ENCODE measurements around the gene SLC22A4. TPM values are rescaled to one million over a fixed set of nuclear protein-coding genes. Genes with fewer than 3 reads are reported as not detected.

Gene SLC22A4
- total RNA-seq, 2 experiments from 2014 or later: 0.16 to 0.22 TPM

GRCh38 chr5:132391247-132391646 lies 97.1 kb downstream of the SLC22A4 start:
- ChIA-PET POLR2A (interaction anchor here (0.6 to 6.4 kb wide), 6 partner anchors 65 to 108 kb away, joined by 3 to 94 read pairs (median 4); partner anchors contain the start of gene IRF1), CTCF (interaction anchor here (1.3 kb wide), 1 partner anchor 102 kb away, joined by 3 read pairs; no protein-coding TSS in a partner anchor)
- ATAC-seq (ENCODE audit: poor library complexity) (no peak), DNase-seq (no peak)
- Histone ChIP-seq H3K4me1 (ENCODE audit: insufficient read depth, low read length) (peaks cover 47% of the 10 kb centered on the region), H3K4me3 (ENCODE audit: low read length) (no peak overlapping the region), H3K9me3 (ENCODE audit: control insufficient read depth in 1 of 2, insufficient read depth in 1 of 2, low read length in 2 of 2) (no peaks in the 10 kb centered on the region), H3K27ac (ENCODE audit: low read depth in 1 of 2, low read length in 2 of 2) (no peak overlapping the region), H3K27me3 (ENCODE audit: control insufficient read depth in 1 of 2, insufficient read depth in 2 of 2, low read length in 2 of 2) (no peaks in the 10 kb centered on the region), H3K36me3 (ENCODE audit: insufficient read depth, low read length) (peaks cover 13% of the 10 kb centered on the region)
- peaks cover 23% of the 10 kb centered on the region for H3K36me3 Mint-ChIP-seq (ENCODE audit: low read depth)
- H3K4me3 Mint-ChIP-seq: no peak overlapping the region
- no peak overlapping the region for H3K27ac Mint-ChIP-seq
- TF ChIP-seq CTCF (IDR thresholded peaks at IDR 0.05): no peak
- H3K27me3 Mint-ChIP-seq: no peaks in the 10 kb centered on the region
- no peaks in the 10 kb centered on the region for H3K9me3 Mint-ChIP-seq
- H3K4me1 Mint-ChIP-seq (ENCODE audit: low read depth): peaks cover 53% of the 10 kb centered on the region
- intact Hi-C loops (cut with DNase I, micrococcal nuclease): no loop called here

- Histone ChIP-seq H3K27me3 (ENCODE audit: control insufficient read depth in 1 of 2, insufficient read depth in 2 of 2, low read length in 2 of 2) (no peaks in the 10 kb centered on the region), H3K27ac (ENCODE audit: low read depth in 1 of 2, low read length in 2 of 2) (no peak overlapping the region), H3K9me3 (ENCODE audit: control insufficient read depth in 1 of 2, insufficient read depth in 1 of 2, low read length in 2 of 2) (no peaks in the 10 kb centered on the region), H3K4me3 (ENCODE audit: low read length) (no peak overlapping the region), H3K4me1 (ENCODE audit: insufficient read depth, low read length) (peaks cover 47% of the 10 kb centered on the region), H3K36me3 (ENCODE audit: insufficient read depth, low read length) (peaks cover 13% of the 10 kb centered on the region)
- no peaks in the 10 kb centered on the region for H3K9me3 Mint-ChIP-seq
- CTCF ChIA-PET: interaction anchor here (1.3 kb wide), 1 partner anchor 101 kb away, joined by 3 read pairs; no protein-coding TSS in a partner anchor
- DNase-seq (no peak), ATAC-seq (ENCODE audit: poor library complexity) (no peak)
- H3K27ac Mint-ChIP-seq: no peak overlapping the region
- no peak for TF ChIP-seq CTCF (IDR thresholded peaks at IDR 0.05)
- peaks cover 53% of the 10 kb centered on the region for H3K4me1 Mint-ChIP-seq (ENCODE audit: low read depth)
- POLR2A ChIA-PET: interaction anchor here (0.7 to 6.4 kb wide), 6 partner anchors 20 to 107 kb away, joined by 3 to 94 read pairs (median 3); partner anchors contain the start of gene IRF1
- intact Hi-C loops (cut with DNase I, micrococcal nuclease): no loop called here
- no peak overlapping the region for H3K4me3 Mint-ChIP-seq
- peaks cover 23% of the 10 kb centered on the region for H3K36me3 Mint-ChIP-seq (ENCODE audit: low read depth)
- no peaks in the 10 kb centered on the region for H3K27me3 Mint-ChIP-seq
Observed at GRCh38 chr5:132391870-132392269, 97.7 kb downstream of the SLC22A4 start.

DNA sequence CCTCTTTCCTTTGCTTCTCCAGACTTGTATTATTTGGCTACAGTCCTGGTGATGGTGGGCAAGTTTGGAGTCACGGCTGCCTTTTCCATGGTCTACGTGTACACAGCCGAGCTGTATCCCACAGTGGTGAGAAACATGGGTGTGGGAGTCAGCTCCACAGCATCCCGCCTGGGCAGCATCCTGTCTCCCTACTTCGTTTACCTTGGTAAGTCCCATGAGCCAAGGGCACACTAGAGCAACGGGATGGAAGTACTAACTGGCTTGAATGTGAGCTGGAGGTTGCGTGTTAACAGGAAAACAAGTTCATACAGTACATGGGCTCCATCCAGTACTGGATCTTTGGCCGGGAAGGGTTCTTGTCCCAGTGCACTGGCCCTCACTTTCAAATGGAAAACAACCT lies 98.2 kb downstream of the SLC22A4 start:
- Mint-ChIP-seq H3K36me3 (ENCODE audit: low read depth) (peaks cover 23% of the 10 kb centered on the region), H3K27me3 (no peaks in the 10 kb centered on the region), H3K9me3 (no peaks in the 10 kb centered on the region), H3K4me3 (no peak overlapping the region), H3K4me1 (ENCODE audit: low read depth) (peaks cover 53% of the 10 kb centered on the region), H3K27ac (no peak overlapping the region)
- no peak overlapping the region for H3K4me3 ChIP-seq (ENCODE audit: low read length)
- H3K27ac ChIP-seq (ENCODE audit: low read depth in 1 of 2, low read length in 2 of 2): no peak overlapping the region
- TF ChIP-seq CTCF (IDR thresholded peaks at IDR 0.05): no peak
- ATAC-seq (ENCODE audit: poor library complexity) (no peak), DNase-seq (no peak)
- intact Hi-C loops (cut with DNase I, micrococcal nuclease): no loop called here
- H3K27me3 ChIP-seq (ENCODE audit: control insufficient read depth in 1 of 2, insufficient read depth in 2 of 2, low read length in 2 of 2): no peaks in the 10 kb centered on the region
- H3K4me1 ChIP-seq (ENCODE audit: insufficient read depth, low read length): peaks cover 50% of the 10 kb centered on the region
- POLR2A ChIA-PET: interaction anchor here (0.7 to 1.5 kb wide), 3 partner anchors 19 to 104 kb away, joined by 3 read pairs; no protein-coding TSS in a partner anchor
- CTCF ChIA-PET: no interaction called here
- no peaks in the 10 kb centered on the region for H3K9me3 ChIP-seq (ENCODE audit: control insufficient read depth in 1 of 2, insufficient read depth in 1 of 2, low read length in 2 of 2)
- peaks cover 13% of the 10 kb centered on the region for H3K36me3 ChIP-seq (ENCODE audit: insufficient read depth, low read length)
